Renal cortex interstitium (tissue), 11 donors: Measurements from ENCODE around the gene CAMK2G. TPM values are rescaled to one million over a fixed set of nuclear protein-coding genes. Genes with fewer than 3 reads are reported as not detected.
A peak's percentile ranks its signal among the peaks of the same experiment; 100 is the strongest.

Source experiments
- DNase-seq, 11 donors: peaks; one replicate each; pipeline ENCODE4 v3.0.0-alpha.2; 2013; ENCODE audit warnings: low read depth in 9 of 11, low spot score in 4 of 11; ENCODE audit errors: extremely low read depth in 1 of 11
- polyA plus RNA-seq, 3 donors: library from polyadenylated mRNA; unstranded; fragments of 120-200 nt; gene quantifications; one replicate each; pipeline ENCODE4 v1.2.1, GENCODE V29; 2013; ENCODE audit not compliant: insufficient read length in 3 of 3

CAMK2G gene
- polyA plus RNA-seq, 3 donors: 23.2 to 29.7 (median 23.6) TPM

GRCh38 chr10:73771722-73772280 lies 102.6 kb downstream of the CAMK2G start:
- DNase-seq: peak in 8 of 11 donors; percentile 60 to 88 (median 78)

DNA sequence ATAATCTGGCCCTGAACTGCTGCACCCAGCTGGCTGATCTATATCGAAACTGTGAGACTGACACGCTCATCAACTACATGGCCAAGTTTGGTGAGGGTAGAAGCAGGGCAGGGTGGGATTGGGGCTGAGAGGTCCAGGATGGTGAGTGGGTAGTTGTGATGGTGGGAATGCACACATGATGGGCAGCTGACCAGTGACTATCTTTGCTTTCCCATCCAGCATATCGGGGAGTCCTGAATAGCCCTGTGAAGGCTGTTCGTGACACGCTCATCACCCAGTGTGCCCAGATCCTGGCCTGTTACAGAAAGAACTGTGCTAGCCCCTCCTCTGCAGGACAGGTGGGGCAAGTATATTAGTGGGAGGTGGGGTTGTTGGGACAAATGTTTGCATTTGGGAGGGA lies 105.0 kb downstream of the CAMK2G start:
- DNase-seq: no peak

GRCh38 chr10:73768881-73769280 lies 105.5 kb downstream of the CAMK2G start:
- no peak for DNase-seq

- no peak for DNase-seq
Observed at GRCh38 chr10:73765066-73765465, 109.3 kb downstream of the CAMK2G start.

DNA sequence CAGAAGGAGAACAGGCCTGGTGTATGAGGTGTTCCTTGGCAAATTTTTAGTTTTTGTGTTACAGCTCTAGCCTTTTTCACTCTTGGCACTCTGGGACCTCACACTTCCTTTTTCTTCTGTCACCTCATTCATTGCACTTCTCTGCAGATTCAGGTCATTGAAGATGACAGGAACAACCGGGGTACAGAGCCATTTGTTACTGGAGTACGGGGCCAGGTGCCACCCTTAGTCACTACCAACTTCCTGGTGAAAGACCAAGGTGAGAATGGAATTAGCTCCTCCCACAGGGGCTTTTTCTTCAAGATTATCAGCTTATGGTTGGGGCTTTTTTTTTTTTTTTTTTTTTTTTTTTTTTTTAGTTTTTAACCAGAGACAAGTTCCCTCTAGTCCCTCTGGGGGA lies 111.0 kb downstream of the CAMK2G start:
- no peak for DNase-seq

GRCh38 chr10:73762915-73763314 lies 111.4 kb downstream of the CAMK2G start:
- no peak for DNase-seq

Other genes with a start within 250 kb of the CAMK2G start
- 1 to 10 TPM; 4.8 to 5.4 (median 5.0) TPM for gene MYOZ1, start 233.1 kb downstream of the CAMK2G start, polyA plus RNA-seq
- gene SYNPO2L, start 218.5 kb downstream of the CAMK2G start, polyA plus RNA-seq: 1 to 10 TPM in 1 of 3 donors, under 1 TPM in 2; 0.28 to 1.6 (median 0.50) TPM
- 10 to 100 TPM; 11.2 to 31.3 (median 14.8) TPM for gene AGAP5, start 176.4 kb downstream of the CAMK2G start, polyA plus RNA-seq
- 10 to 100 TPM; 65.6 to 69.4 (median 67.0) TPM for gene SEC24C, start 130.2 kb downstream of the CAMK2G start, polyA plus RNA-seq
- gene CHCHD1, start 92.5 kb downstream of the CAMK2G start, polyA plus RNA-seq: 10 to 100 TPM; 47.2 to 52.5 (median 50.0) TPM
- gene ZSWIM8, start 88.9 kb downstream of the CAMK2G start, polyA plus RNA-seq: 100 to 1,000 TPM in 2 of 3 donors, 10 to 100 TPM in 1; 85.0 to 137 (median 100) TPM
- gene NDST2, start 63.0 kb downstream of the CAMK2G start, polyA plus RNA-seq: 10 to 100 TPM; 31.9 to 34.5 (median 32.5) TPM
- gene PLAU, start 36.6 kb upstream of the CAMK2G start, polyA plus RNA-seq: 10 to 100 TPM; 14.8 to 30.2 (median 15.6) TPM
- gene VCL, start 123.6 kb upstream of the CAMK2G start, polyA plus RNA-seq: 100 to 1,000 TPM; 117 to 132 (median 128) TPM